ENCODE data around the gene IMPDH2. TPM values are rescaled to one million over a fixed set of nuclear protein-coding genes. Genes with fewer than 3 reads are reported as not detected.

Gene IMPDH2
- total and polyA plus RNA-seq, 2 experiments from 2014 or later: 198 to 314 TPM

- TF ChIP-seq, protein P1, sequence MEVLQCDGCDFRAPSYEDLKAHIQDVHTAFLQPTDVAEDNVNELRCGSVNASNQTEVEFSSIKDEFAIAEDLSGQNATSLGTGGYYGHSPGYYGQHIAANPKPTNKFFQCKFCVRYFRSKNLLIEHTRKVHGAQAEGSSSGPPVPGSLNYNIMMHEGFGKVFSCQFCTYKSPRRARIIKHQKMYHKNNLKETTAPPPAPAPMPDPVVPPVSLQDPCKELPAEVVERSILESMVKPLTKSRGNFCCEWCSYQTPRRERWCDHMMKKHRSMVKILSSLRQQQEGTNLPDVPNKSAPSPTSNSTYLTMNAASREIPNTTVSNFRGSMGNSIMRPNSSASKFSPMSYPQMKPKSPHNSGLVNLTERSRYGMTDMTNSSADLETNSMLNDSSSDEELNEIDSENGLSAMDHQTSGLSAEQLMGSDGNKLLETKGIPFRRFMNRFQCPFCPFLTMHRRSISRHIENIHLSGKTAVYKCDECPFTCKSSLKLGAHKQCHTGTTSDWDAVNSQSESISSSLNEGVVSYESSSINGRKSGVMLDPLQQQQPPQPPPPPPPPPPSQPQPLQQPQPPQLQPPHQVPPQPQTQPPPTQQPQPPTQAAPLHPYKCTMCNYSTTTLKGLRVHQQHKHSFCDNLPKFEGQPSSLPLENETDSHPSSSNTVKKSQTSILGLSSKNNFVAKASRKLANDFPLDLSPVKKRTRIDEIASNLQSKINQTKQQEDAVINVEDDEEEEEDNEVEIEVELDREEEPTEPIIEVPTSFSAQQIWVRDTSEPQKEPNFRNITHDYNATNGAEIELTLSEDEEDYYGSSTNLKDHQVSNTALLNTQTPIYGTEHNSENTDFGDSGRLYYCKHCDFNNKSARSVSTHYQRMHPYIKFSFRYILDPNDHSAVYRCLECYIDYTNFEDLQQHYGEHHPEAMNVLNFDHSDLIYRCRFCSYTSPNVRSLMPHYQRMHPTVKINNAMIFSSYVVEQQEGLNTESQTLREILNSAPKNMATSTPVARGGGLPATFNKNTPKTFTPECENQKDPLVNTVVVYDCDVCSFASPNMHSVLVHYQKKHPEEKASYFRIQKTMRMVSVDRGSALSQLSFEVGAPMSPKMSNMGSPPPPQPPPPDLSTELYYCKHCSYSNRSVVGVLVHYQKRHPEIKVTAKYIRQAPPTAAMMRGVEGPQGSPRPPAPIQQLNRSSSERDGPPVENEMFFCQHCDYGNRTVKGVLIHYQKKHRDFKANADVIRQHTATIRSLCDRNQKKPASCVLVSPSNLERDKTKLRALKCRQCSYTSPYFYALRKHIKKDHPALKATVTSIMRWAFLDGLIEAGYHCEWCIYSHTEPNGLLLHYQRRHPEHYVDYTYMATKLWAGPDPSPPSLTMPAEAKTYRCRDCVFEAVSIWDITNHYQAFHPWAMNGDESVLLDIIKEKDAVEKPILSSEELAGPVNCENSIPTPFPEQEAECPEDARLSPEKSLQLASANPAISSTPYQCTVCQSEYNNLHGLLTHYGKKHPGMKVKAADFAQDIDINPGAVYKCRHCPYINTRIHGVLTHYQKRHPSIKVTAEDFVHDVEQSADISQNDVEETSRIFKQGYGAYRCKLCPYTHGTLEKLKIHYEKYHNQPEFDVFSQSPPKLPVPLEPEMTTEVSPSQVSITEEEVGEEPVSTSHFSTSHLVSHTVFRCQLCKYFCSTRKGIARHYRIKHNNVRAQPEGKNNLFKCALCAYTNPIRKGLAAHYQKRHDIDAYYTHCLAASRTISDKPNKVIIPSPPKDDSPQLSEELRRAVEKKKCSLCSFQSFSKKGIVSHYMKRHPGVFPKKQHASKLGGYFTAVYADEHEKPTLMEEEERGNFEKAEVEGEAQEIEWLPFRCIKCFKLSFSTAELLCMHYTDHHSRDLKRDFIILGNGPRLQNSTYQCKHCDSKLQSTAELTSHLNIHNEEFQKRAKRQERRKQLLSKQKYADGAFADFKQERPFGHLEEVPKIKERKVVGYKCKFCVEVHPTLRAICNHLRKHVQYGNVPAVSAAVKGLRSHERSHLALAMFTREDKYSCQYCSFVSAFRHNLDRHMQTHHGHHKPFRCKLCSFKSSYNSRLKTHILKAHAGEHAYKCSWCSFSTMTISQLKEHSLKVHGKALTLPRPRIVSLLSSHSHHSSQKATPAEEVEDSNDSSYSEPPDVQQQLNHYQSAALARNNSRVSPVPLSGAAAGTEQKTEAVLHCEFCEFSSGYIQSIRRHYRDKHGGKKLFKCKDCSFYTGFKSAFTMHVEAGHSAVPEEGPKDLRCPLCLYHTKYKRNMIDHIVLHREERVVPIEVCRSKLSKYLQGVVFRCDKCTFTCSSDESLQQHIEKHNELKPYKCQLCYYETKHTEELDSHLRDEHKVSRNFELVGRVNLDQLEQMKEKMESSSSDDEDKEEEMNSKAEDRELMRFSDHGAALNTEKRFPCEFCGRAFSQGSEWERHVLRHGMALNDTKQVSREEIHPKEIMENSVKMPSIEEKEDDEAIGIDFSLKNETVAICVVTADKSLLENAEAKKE (CRISPR knock-in tag; IDR thresholded peaks at IDR 0.05): no peak
- TF ChIP-seq ZNF331 (CRISPR knock-in tag; IDR thresholded peaks at IDR 0.05; ENCODE audit: low read depth) (no peak), ETS1 (IDR thresholded peaks at IDR 0.05) (no peak), POLR2AphosphoS5 (IDR thresholded peaks at IDR 0.05; ENCODE audit: low read depth) (no peak)
Measured at GRCh38 chr3:49034650-49035049, 5.5 kb upstream of the IMPDH2 start (continued).

GRCh38 chr3:49032646-49033304 lies 3.6 kb upstream of the IMPDH2 start:
- peaks cover 44% of the 10 kb centered on the region for H3K36me3 ChIP-seq (ENCODE audit: insufficient read depth)
- no peaks in the 10 kb centered on the region; the same call in 2 of the 3 replicates for H3K9me3 Mint-ChIP-seq
- TF ChIP-seq POLR2AphosphoS5 (IDR thresholded peaks at IDR 0.05; ENCODE audit: low read depth) (no peak), JUNB (IDR thresholded peaks at IDR 0.05; ENCODE audit: unreplicated experiment) (no peak), ETS1 (IDR thresholded peaks at IDR 0.05) (no peak), CREB1 (CRISPR knock-in tag; IDR thresholded peaks at IDR 0.05; ENCODE audit: low read depth) (no peak), EZH2 (IDR thresholded peaks at IDR 0.05; ENCODE audit: low read depth, unreplicated experiment) (no peak), NANOG (IDR thresholded peaks at IDR 0.05; ENCODE audit: borderline replicate concordance) (no peak)
- TF ChIP-seq, protein P2, sequence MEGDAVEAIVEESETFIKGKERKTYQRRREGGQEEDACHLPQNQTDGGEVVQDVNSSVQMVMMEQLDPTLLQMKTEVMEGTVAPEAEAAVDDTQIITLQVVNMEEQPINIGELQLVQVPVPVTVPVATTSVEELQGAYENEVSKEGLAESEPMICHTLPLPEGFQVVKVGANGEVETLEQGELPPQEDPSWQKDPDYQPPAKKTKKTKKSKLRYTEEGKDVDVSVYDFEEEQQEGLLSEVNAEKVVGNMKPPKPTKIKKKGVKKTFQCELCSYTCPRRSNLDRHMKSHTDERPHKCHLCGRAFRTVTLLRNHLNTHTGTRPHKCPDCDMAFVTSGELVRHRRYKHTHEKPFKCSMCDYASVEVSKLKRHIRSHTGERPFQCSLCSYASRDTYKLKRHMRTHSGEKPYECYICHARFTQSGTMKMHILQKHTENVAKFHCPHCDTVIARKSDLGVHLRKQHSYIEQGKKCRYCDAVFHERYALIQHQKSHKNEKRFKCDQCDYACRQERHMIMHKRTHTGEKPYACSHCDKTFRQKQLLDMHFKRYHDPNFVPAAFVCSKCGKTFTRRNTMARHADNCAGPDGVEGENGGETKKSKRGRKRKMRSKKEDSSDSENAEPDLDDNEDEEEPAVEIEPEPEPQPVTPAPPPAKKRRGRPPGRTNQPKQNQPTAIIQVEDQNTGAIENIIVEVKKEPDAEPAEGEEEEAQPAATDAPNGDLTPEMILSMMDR (conservative IDR thresholded peaks at IDR 0.05; ENCODE audit: low read depth in 2 of 2): no peak
- TF ChIP-seq, protein P3, sequence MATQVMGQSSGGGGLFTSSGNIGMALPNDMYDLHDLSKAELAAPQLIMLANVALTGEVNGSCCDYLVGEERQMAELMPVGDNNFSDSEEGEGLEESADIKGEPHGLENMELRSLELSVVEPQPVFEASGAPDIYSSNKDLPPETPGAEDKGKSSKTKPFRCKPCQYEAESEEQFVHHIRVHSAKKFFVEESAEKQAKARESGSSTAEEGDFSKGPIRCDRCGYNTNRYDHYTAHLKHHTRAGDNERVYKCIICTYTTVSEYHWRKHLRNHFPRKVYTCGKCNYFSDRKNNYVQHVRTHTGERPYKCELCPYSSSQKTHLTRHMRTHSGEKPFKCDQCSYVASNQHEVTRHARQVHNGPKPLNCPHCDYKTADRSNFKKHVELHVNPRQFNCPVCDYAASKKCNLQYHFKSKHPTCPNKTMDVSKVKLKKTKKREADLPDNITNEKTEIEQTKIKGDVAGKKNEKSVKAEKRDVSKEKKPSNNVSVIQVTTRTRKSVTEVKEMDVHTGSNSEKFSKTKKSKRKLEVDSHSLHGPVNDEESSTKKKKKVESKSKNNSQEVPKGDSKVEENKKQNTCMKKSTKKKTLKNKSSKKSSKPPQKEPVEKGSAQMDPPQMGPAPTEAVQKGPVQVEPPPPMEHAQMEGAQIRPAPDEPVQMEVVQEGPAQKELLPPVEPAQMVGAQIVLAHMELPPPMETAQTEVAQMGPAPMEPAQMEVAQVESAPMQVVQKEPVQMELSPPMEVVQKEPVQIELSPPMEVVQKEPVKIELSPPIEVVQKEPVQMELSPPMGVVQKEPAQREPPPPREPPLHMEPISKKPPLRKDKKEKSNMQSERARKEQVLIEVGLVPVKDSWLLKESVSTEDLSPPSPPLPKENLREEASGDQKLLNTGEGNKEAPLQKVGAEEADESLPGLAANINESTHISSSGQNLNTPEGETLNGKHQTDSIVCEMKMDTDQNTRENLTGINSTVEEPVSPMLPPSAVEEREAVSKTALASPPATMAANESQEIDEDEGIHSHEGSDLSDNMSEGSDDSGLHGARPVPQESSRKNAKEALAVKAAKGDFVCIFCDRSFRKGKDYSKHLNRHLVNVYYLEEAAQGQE (IDR thresholded peaks at IDR 0.05; ENCODE audit: unreplicated experiment): no peak

More at GRCh38 chr3:49032646-49033304, 3.6 kb upstream of the IMPDH2 start:
- ATAC-seq (no peak), DNase-seq (ENCODE audit: low spot score) (no peak)
- H3K36me3 Mint-ChIP-seq (ENCODE audit: low read depth): peaks cover 71% of the 10 kb centered on the region
- H3K27ac Mint-ChIP-seq: no peak overlapping the region
- Histone ChIP-seq H3K9me2 (ENCODE audit: insufficient read depth) (no peaks in the 10 kb centered on the region), H3K79me2 (replicated peaks; ENCODE audit: insufficient read depth) (peaks cover 11% of the 10 kb centered on the region), H3K27ac (ENCODE audit: low read depth) (no peak overlapping the region), H3F3A (replicated peaks; ENCODE audit: low read depth) (peaks cover 52% of the 10 kb centered on the region), H3K27me3 (ENCODE audit: insufficient read depth) (no peaks in the 10 kb centered on the region), H3K4me1 (ENCODE audit: insufficient read depth) (peaks cover 7% of the 10 kb centered on the region; the same call in 1 of the 2 replicates), H3K4me3 (no peak overlapping the region), H3K4me2 (no peak overlapping the region), H2AFZ (no peak overlapping the region), H4K20me1 (replicated peaks; ENCODE audit: insufficient read depth) (peaks cover 14% of the 10 kb centered on the region)
- no peak overlapping the region for H3K4me3 Mint-ChIP-seq
- peaks cover 12% of the 10 kb centered on the region for H3K4me1 Mint-ChIP-seq
- peaks cover 20% of the 10 kb centered on the region for H3K27me3 Mint-ChIP-seq (ENCODE audit: insufficient read depth, low read depth, poor library complexity)
